Measurements from ENCODE around the gene CCR4. TPM values are rescaled to one million over a fixed set of nuclear protein-coding genes. Genes with fewer than 3 reads are reported as not detected.

The CCR4 gene
- total and polyA plus RNA-seq, 2 of the 13 experiments (the other 11 are each of a cell fraction or from before 2014, with no cell fraction given), result 0.04 to 0.05 TPM

- ATAC-seq (no peak), FAIRE-seq (no peak), DNase-seq (ENCODE audit: low spot score) (no peak)
- no peaks in the 10 kb centered on the region for H4K20me1 ChIP-seq (ENCODE audit: insufficient read depth, low read length)
- H3K79me2 ChIP-seq (ENCODE audit: insufficient read depth, low read length), result no peaks in the 10 kb centered on the region
- H3K4me2 ChIP-seq (ENCODE audit: low read depth, low read length), result no peak overlapping the region
- intact Hi-C loops (cut with micrococcal nuclease; ENCODE audit: unreplicated experiment) (no loop called here), in situ Hi-C loops (cut with HindIII; ENCODE audit: extremely low pct_ligation_motif_present, low pct_unique_long_range_greater_than_20kb) (no loop called here)
- no peaks in the 10 kb centered on the region for H3K9me3 ChIP-seq (ENCODE audit: low read length)
- no peak overlapping the region for H3K4me3 ChIP-seq (replicated peaks in 1 of 3; ENCODE audit: insufficient read depth in 1 of 3, low read depth in 2 of 3, low read length in 3 of 3)
- H2AFZ ChIP-seq (ENCODE audit: low read length), result no peak overlapping the region
- CTCF ChIA-PET (ENCODE audit: low intra/inter-chr PET ratio, low total read pairs), result no interaction called here
- 0 out of 5 replicates have a peak, but pooled peaks cover 0 to 3% of the 10 kb centered on the region in 2 experiments for H3K36me3 ChIP-seq (replicated peaks in 1 of 2; ENCODE audit: control insufficient read depth in 1 of 2, insufficient read depth in 2 of 2, low read length in 2 of 2)
- H3K27me3 ChIP-seq (ENCODE audit: control insufficient read depth in 1 of 2, insufficient read depth in 2 of 2, low read length in 2 of 2), result no peaks in the 10 kb centered on the region
- no TSS peak for BruUV-seq (replicated peaks)
- H3K4me1 ChIP-seq (ENCODE audit: insufficient read depth, low read length), result peaks cover under 1% of the 10 kb centered on the region; the same call in 1 of the 2 replicates
- H3K27ac ChIP-seq (ENCODE audit: extremely low read length, insufficient read depth, low read length), result no peak overlapping the region
- WGBS (ENCODE audit: low lambda C conversion rate), result 96% methylated on average over 5 of the region's 5 CpGs
- H3K9ac ChIP-seq (ENCODE audit: insufficient read depth, low read depth, low read length), result no peak overlapping the region
- POLR2A ChIA-PET, result no interaction called here
- TF ChIP-seq ZBTB10 (CRISPR knock-in tag; IDR thresholded peaks at IDR 0.05; ENCODE audit: borderline replicate concordance), result no peak
- TF ChIP-seq REL (CRISPR knock-in tag; conservative IDR thresholded peaks at IDR 0.05), result no peak
- TF ChIP-seq PRDM10 (CRISPR knock-in tag; IDR thresholded peaks at IDR 0.05; ENCODE audit: low read depth), result no peak
- no peak for TF ChIP-seq IRF1 (CRISPR knock-in tag; IDR thresholded peaks at IDR 0.05; ENCODE audit: low read depth)
- TF ChIP-seq DMTF1 (CRISPR knock-in tag; IDR thresholded peaks at IDR 0.05), result no peak
- no peak for TF ChIP-seq LBX2 (CRISPR knock-in tag; IDR thresholded peaks at IDR 0.05; ENCODE audit: borderline replicate concordance)
- no peak for TF ChIP-seq ZNF816 (CRISPR knock-in tag; IDR thresholded peaks at IDR 0.05; ENCODE audit: borderline replicate concordance)
- no peak for TF ChIP-seq ZNF180 (CRISPR knock-in tag; IDR thresholded peaks at IDR 0.05; ENCODE audit: borderline replicate concordance, low read depth)
- TF ChIP-seq ZFP1 (CRISPR knock-in tag; IDR thresholded peaks at IDR 0.05), result no peak
- TF ChIP-seq ETS1 (CRISPR knock-in tag; IDR thresholded peaks at IDR 0.05), result no peak
These were observed 42.6 kb downstream of the CCR4 start for GRCh38 chr3:32994045-32994444.

All from HepG2 (cell line).